Esophagus (tissue), 2 donors: ENCODE data around the gene SLC35F3. TPM values are rescaled to one million over a fixed set of nuclear protein-coding genes. Genes with fewer than 3 reads are reported as not detected.

Experiments used
- H3K27ac ChIP-seq, 2 donors: one replicate each; pipeline ENCODE4 v1.5.1; 2013; ENCODE audit warnings: low read depth in 2 of 2, mild to moderate bottlenecking in 2 of 2, inconsistent platforms in 1 of 2, low read length in 1 of 2, moderate library complexity in 1 of 2
- H3K27me3 ChIP-seq, 2 donors: one replicate each; pipeline ENCODE4 v1.6.1; 2013; ENCODE audit warnings: low read length in 2 of 2, control low read depth in 1 of 2, mild to moderate bottlenecking in 1 of 2; ENCODE audit not compliant: insufficient read depth in 2 of 2, control insufficient read depth in 1 of 2
- H3K36me3 ChIP-seq, 2 donors: one replicate each; pipeline ENCODE4 v1.6.1; 2013; ENCODE audit warnings: low read length in 1 of 2; ENCODE audit not compliant: control insufficient read depth in 2 of 2, insufficient read depth in 2 of 2
- H3K4me1 ChIP-seq, 2 donors: one replicate each; pipeline ENCODE4 v1.6.1; 2013; ENCODE audit warnings: low read length in 1 of 2; ENCODE audit not compliant: control insufficient read depth in 2 of 2, insufficient read depth in 2 of 2
- H3K4me3 ChIP-seq, 2 donors: one replicate each; pipeline ENCODE4 v1.5.1; 2013; ENCODE audit warnings: low read length in 2 of 2, mild to moderate bottlenecking in 2 of 2, low read depth in 1 of 2, moderate library complexity in 1 of 2
- H3K9me3 ChIP-seq, 2 donors: one replicate each; pipeline ENCODE4 v1.6.1; 2013; ENCODE audit warnings: mild to moderate bottlenecking in 2 of 2, low read depth in 1 of 2, low read length in 1 of 2, moderate library complexity in 1 of 2; ENCODE audit not compliant: control insufficient read depth in 2 of 2, insufficient read depth in 1 of 2
- WGBS, 2 donors: extraction: QIAGEN DNeasy Blood & Tissue Kit; methylation state at CpG; one replicate each; pipeline ENCODE4 v1.1.7; 2013; 5-methylcytosine and 5-hydroxymethylcytosine counted together
- polyA plus RNA-seq, 2 donors: library from polyadenylated mRNA; stranded (reverse); fragments of 200-250 nt; gene quantifications; one replicate each; pipeline ENCODE4 v1.2.3, GENCODE V29; 2013
- donor health status: healthy with polysubstance abuse.
- donor health status: Bipolar disorder and iron deficiency.

The SLC35F3 gene
- polyA plus RNA-seq, 2 donors, result 0.24 to 0.69 TPM

GRCh38 chr1:234040446-234041317, 136.2 kb downstream of the SLC35F3 start:
- Histone ChIP-seq H3K27me3 (no peaks in the 10 kb centered on the region), H3K9me3 (peaks cover 0 to 2% of the 10 kb centered on the region in 2 donors), H3K4me1 (no peaks in the 10 kb centered on the region), H3K4me3 (no peak overlapping the region), H3K27ac (no peak overlapping the region), H3K36me3 (no peaks in the 10 kb centered on the region)
- 58 to 68% methylated on average over 9 of the region's 9 CpGs for WGBS, 2 donors

GRCh38 chr1:234044079-234044478, 139.6 kb downstream of the SLC35F3 start:
- H3K36me3 ChIP-seq, result no peaks in the 10 kb centered on the region
- H3K4me1 ChIP-seq, result no peaks in the 10 kb centered on the region
- peaks cover 0 to 7% of the 10 kb centered on the region in 2 donors for H3K9me3 ChIP-seq
- H3K27ac ChIP-seq, result no peak overlapping the region
- no peak overlapping the region for H3K4me3 ChIP-seq
- no peaks in the 10 kb centered on the region for H3K27me3 ChIP-seq
- 93 to 95% methylated on average over 1 of the region's 1 CpG for WGBS, 2 donors

- Histone ChIP-seq H3K4me1 (no peaks in the 10 kb centered on the region), H3K4me3 (no peak overlapping the region), H3K27ac (no peak overlapping the region), H3K27me3 (no peaks in the 10 kb centered on the region), H3K9me3 (peaks cover 0 to 5% of the 10 kb centered on the region in 2 donors), H3K36me3 (no peaks in the 10 kb centered on the region)
These were observed 142.6 kb downstream of the SLC35F3 start for GRCh38 chr1:234047123-234047522.

GRCh38 chr1:234062166-234062565, 157.7 kb downstream of the SLC35F3 start:
- Histone ChIP-seq H3K4me3 (no peak overlapping the region), H3K36me3 (no peaks in the 10 kb centered on the region), H3K9me3 (peaks cover 0 to 2% of the 10 kb centered on the region in 2 donors), H3K27ac (no peak overlapping the region), H3K4me1 (no peaks in the 10 kb centered on the region), H3K27me3 (no peaks in the 10 kb centered on the region)
- 40 to 47% methylated on average over 3 of the region's 3 CpGs for WGBS, 2 donors

- no peak overlapping the region for H3K4me3 ChIP-seq
- H3K36me3 ChIP-seq, result no peaks in the 10 kb centered on the region
- 21 to 22% methylated on average over 17 of the region's 17 CpGs for WGBS, 2 donors
- no peaks in the 10 kb centered on the region for H3K27me3 ChIP-seq
- no peak overlapping the region for H3K27ac ChIP-seq
- H3K9me3 ChIP-seq, result no peaks in the 10 kb centered on the region
- H3K4me1 ChIP-seq, result no peaks in the 10 kb centered on the region
These were observed 161.4 kb downstream of the SLC35F3 start for GRCh38 chr1:234065794-234066447.

GRCh38 chr1:234067581-234068337, 163.3 kb downstream of the SLC35F3 start:
- no peaks in the 10 kb centered on the region for H3K36me3 ChIP-seq
- whole genome bisulfite sequencing, 2 donors, result 73 to 78% methylated on average over 8 of the region's 8 CpGs
- no peaks in the 10 kb centered on the region for H3K4me1 ChIP-seq
- no peaks in the 10 kb centered on the region for H3K27me3 ChIP-seq
- no peak overlapping the region for H3K27ac ChIP-seq
- H3K9me3 ChIP-seq, result no peaks in the 10 kb centered on the region
- H3K4me3 ChIP-seq, result no peak overlapping the region

- H3K27me3 ChIP-seq, result no peaks in the 10 kb centered on the region
- WGBS, 2 donors, result 62 to 66% methylated on average over 3 of the region's 3 CpGs
- H3K36me3 ChIP-seq, result no peaks in the 10 kb centered on the region
- no peak overlapping the region for H3K4me3 ChIP-seq
- H3K27ac ChIP-seq, result no peak overlapping the region
- H3K4me1 ChIP-seq, result no peaks in the 10 kb centered on the region
- H3K9me3 ChIP-seq, result no peaks in the 10 kb centered on the region
These were observed 165.3 kb downstream of the SLC35F3 start for GRCh38 chr1:234069760-234070159.

- H3K27ac ChIP-seq, result no peak overlapping the region
- no peaks in the 10 kb centered on the region for H3K4me1 ChIP-seq
- H3K27me3 ChIP-seq, result peaks cover 0 to 2% of the 10 kb centered on the region in 2 donors
- no peak overlapping the region for H3K4me3 ChIP-seq
- WGBS, 2 donors, result 75 to 77% methylated on average over 3 of the region's 3 CpGs
- H3K36me3 ChIP-seq, result no peaks in the 10 kb centered on the region
- no peaks in the 10 kb centered on the region for H3K9me3 ChIP-seq
These were observed 168.3 kb downstream of the SLC35F3 start for GRCh38 chr1:234072793-234073192.

GRCh38 chr1:234078143-234078542, 173.7 kb downstream of the SLC35F3 start:
- no peaks in the 10 kb centered on the region for H3K36me3 ChIP-seq
- H3K9me3 ChIP-seq, result no peaks in the 10 kb centered on the region
- H3K27me3 ChIP-seq, result peaks cover 0 to 7% of the 10 kb centered on the region in 2 donors
- H3K4me1 ChIP-seq, result no peaks in the 10 kb centered on the region
- H3K4me3 ChIP-seq, result no peak overlapping the region
- 97 to 99% methylated on average over 1 of the region's 1 CpG for WGBS, 2 donors
- H3K27ac ChIP-seq, result no peak overlapping the region
